Natural killer cell treated with Interleukin-12 subunit alpha and Interleukin-12 subunit beta and Interleukin-15 and Interleukin-18, amount 100 ng/mL, for 72 hours (primary cell): ENCODE results near the gene NRAS. TPM values are rescaled to one million over a fixed set of nuclear protein-coding genes. Genes with fewer than 3 reads are reported as not detected.

Source experiments
- ATAC-seq, 2 donors: fragments of 150-1000 bp; cut with Tn5 transposase in 1 of 2; sonication (Bioruptor Pico), chemical (Tn5 transposase) in 1 of 2; 2 replicates each; pipeline ENCODE4 v1.10.0; 2021
- DNase-seq: peaks from one replicate; pipeline ENCODE4 v3.0.0; 2022; ENCODE audit warnings: low spot score
- H3K27ac Mint-ChIP-seq, 2 donors: 1 replicate in 1 of 2; 2 replicates in 1 of 2; pipeline ENCODE4 v1.8.0; 2022; ENCODE audit warnings: mixed read lengths in 2 of 2, mild to moderate bottlenecking in 1 of 2, moderate library complexity in 1 of 2
- H3K27me3 Mint-ChIP-seq, 2 donors: 1 replicate in 1 of 2; 2 replicates in 1 of 2; pipeline ENCODE4 v1.8.0; 2022; ENCODE audit warnings: mixed read lengths in 2 of 2
- H3K36me3 Mint-ChIP-seq: one replicate; pipeline ENCODE4 v1.8.0; 2022; ENCODE audit warnings: mixed read lengths
- H3K4me1 Mint-ChIP-seq, 2 donors: 1 replicate in 1 of 2; 2 replicates in 1 of 2; pipeline ENCODE4 v1.8.0; 2022; ENCODE audit warnings: low read depth in 2 of 2, mixed read lengths in 2 of 2, mild to moderate bottlenecking in 1 of 2
- H3K4me3 Mint-ChIP-seq: one replicate; pipeline ENCODE4 v1.8.0; 2022; ENCODE audit warnings: mixed read lengths
- H3K9me3 Mint-ChIP-seq: 2 replicates; pipeline ENCODE4 v1.8.0; 2022; ENCODE audit warnings: mixed read lengths
- total RNA-seq, 2 donors: library from RNA; stranded (reverse); gene quantifications; one replicate each; pipeline ENCODE4 v1.2.3, GENCODE V29; 2022

Gene NRAS
- total RNA-seq, 2 donors from 2014 or later, result 51.9 to 63.2 TPM

GRCh38 chr1:114746450-114747121, 30.0 kb upstream of the NRAS start:
- H3K4me1 Mint-ChIP-seq, result peaks cover 55 to 80% of the 10 kb centered on the region in 2 donors
- peak in 1 of 2 donors; percentile 72 for ATAC-seq
- peak overlapping the region; percentile 32 to 55 for H3K27ac Mint-ChIP-seq
- DNase-seq, result no peak
- H3K4me3 Mint-ChIP-seq, result peak overlapping the region; percentile 13
- no peaks in the 10 kb centered on the region for H3K9me3 Mint-ChIP-seq
- peaks cover 36% of the 10 kb centered on the region for H3K36me3 Mint-ChIP-seq
- no peaks in the 10 kb centered on the region for H3K27me3 Mint-ChIP-seq

GRCh38 chr1:114745291-114745690, 28.7 kb upstream of the NRAS start:
- Mint-ChIP-seq H3K9me3 (no peaks in the 10 kb centered on the region), H3K27ac (peak overlapping the region; percentile 32 to 55), H3K27me3 (no peaks in the 10 kb centered on the region), H3K4me3 (peak overlapping the region; percentile 9), H3K4me1 (peaks cover 50 to 74% of the 10 kb centered on the region in 2 donors), H3K36me3 (peaks cover 41% of the 10 kb centered on the region)
- DNase-seq, result no peak
- ATAC-seq, result peak; percentile 55 to 86

DNA sequence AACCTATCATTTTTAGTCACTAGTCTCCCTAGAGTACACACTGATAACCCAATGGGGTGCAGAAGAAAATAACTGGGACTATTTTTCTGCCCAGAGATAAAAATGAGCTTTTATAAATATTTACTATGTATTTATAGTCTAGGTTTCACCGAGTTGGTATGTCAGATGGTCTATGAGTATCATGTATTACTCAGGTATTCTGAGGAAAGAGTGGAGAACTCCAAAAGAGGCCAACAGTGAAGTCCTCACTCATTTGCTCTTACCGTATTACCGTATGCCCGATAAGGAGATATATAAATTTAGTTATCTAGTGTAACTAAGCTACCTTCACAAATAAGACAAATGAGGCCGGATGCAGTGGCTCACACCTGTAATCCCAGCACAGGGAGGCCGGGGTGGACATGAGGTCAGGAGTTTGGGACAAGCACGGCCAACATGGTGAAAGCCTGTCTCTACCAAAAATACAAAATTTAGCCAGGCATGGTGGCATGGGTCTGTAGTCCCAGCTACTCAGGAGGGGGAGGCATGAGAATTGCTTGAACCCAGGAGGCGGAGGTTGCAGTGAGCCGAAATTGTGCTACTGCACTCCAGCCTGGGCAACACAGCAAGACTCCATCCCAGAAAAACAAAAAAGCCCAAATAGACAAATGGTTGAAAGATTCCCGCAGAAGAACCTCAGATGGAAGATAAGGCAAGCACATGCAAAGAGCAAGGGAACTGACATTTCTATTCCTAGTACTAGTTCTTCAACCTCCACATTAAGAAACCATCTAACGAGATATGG, 25.6 kb upstream of the NRAS start:
- Mint-ChIP-seq H3K4me1 (peaks cover 30 to 48% of the 10 kb centered on the region in 2 donors), H3K27ac (no peak overlapping the region), H3K4me3 (no peak overlapping the region), H3K27me3 (no peaks in the 10 kb centered on the region), H3K36me3 (peaks cover 29% of the 10 kb centered on the region), H3K9me3 (no peaks in the 10 kb centered on the region)
- DNase-seq, result no peak
- ATAC-seq, result no peak

DNA sequence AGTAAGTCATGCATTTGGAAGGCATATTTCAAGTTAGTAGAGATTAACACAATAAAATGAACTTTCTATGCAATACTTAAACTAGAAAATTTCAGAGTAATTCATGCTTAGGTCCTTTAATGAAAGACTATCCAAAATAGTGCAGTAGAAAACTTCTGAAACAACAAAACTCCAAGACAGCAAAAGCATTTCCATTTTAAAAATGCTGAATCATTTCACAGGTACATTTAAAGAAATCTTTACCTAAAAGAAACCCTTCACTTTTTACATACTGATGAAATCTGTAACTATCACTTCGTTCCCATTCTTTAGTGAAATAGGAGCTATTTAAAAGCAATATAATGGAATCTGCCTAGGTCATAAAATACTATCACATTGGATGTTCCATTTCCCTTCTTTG, 23.8 kb upstream of the NRAS start:
- no peaks in the 10 kb centered on the region for H3K27me3 Mint-ChIP-seq
- no peak overlapping the region for H3K27ac Mint-ChIP-seq
- DNase-seq, result no peak
- no peak for ATAC-seq
- no peaks in the 10 kb centered on the region for H3K9me3 Mint-ChIP-seq
- H3K4me3 Mint-ChIP-seq, result no peak overlapping the region
- H3K4me1 Mint-ChIP-seq, result peaks cover 19 to 39% of the 10 kb centered on the region in 2 donors
- peaks cover 29% of the 10 kb centered on the region for H3K36me3 Mint-ChIP-seq

DNA sequence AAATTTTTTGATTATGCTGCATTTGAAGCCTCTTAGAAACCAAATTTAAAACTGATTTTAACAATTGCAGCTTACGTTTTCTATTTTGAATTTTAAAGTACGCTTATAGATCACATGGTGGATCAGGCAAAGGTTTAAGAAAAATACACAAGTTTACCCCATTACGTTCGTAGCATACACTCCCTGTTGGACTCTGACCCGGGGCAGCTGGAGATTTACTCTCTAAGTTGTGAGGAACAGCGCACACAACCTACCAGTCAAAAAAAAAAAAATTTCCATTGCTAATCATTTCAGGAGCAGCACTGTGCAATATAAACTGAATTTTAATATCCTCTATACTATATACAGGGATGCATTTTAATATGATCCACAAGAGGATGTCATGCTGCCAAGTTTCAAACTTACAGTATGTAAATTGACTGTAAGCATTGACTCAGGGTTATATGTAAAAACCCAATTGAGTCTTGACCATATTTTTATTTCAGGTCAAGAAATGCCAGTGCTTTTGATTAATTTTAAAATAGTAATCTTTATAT, 20.8 kb upstream of the NRAS start:
- Mint-ChIP-seq H3K27ac (no peak overlapping the region), H3K27me3 (no peaks in the 10 kb centered on the region), H3K4me3 (no peak overlapping the region), H3K4me1 (peaks cover 11 to 20% of the 10 kb centered on the region in 2 donors), H3K9me3 (no peaks in the 10 kb centered on the region), H3K36me3 (peaks cover 30% of the 10 kb centered on the region)
- ATAC-seq (no peak), DNase-seq (no peak)

GRCh38 chr1:114735479-114735878, 18.9 kb upstream of the NRAS start:
- Mint-ChIP-seq H3K9me3 (no peaks in the 10 kb centered on the region), H3K36me3 (peaks cover 37% of the 10 kb centered on the region), H3K4me3 (no peak overlapping the region), H3K27me3 (no peaks in the 10 kb centered on the region), H3K4me1 (peaks cover 9 to 10% of the 10 kb centered on the region in 2 donors), H3K27ac (no peak overlapping the region)
- no peak for ATAC-seq
- no peak for DNase-seq

- Mint-ChIP-seq H3K27ac (peak overlapping the region; percentile 23 to 42), H3K9me3 (no peaks in the 10 kb centered on the region), H3K27me3 (no peaks in the 10 kb centered on the region), H3K4me1 (peaks cover 0 to 12% of the 10 kb centered on the region in 2 donors), H3K4me3 (no peak overlapping the region), H3K36me3 (peaks cover 55% of the 10 kb centered on the region)
- no peak for ATAC-seq
- DNase-seq, result no peak
These were observed 13.2 kb upstream of the NRAS start for GRCh38 chr1:114729782-114730181.

DNA sequence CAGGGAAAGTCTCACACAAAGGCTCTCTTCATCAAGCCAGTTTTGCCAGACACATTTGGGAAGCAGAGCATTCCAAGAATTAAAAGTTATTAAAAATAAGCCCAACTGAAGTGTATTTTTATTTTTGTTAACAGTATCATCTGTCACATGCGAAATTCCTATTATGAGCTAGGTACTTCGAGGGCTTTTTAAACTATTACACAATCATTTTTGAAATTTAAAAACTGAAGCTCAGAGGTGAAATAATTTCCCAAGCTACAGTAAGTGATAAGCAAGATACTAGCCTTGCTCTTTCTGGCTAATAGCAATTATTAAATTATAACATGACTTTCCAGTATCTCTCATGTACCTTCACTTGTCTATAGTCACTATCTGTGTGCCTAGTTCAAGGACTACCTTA, 12.0 kb upstream of the NRAS start:
- H3K4me3 Mint-ChIP-seq, result no peak overlapping the region
- no peak for ATAC-seq
- peaks cover 0 to 12% of the 10 kb centered on the region in 2 donors for H3K4me1 Mint-ChIP-seq
- H3K9me3 Mint-ChIP-seq, result no peaks in the 10 kb centered on the region
- no peak for DNase-seq
- H3K27ac Mint-ChIP-seq, result no peak overlapping the region
- no peaks in the 10 kb centered on the region for H3K27me3 Mint-ChIP-seq
- peaks cover 61% of the 10 kb centered on the region for H3K36me3 Mint-ChIP-seq

- ATAC-seq (no peak), DNase-seq (no peak)
- H3K27ac Mint-ChIP-seq, result no peak overlapping the region
- no peaks in the 10 kb centered on the region for H3K27me3 Mint-ChIP-seq
- no peak overlapping the region for H3K4me3 Mint-ChIP-seq
- H3K9me3 Mint-ChIP-seq, result no peaks in the 10 kb centered on the region
- peaks cover 64% of the 10 kb centered on the region for H3K36me3 Mint-ChIP-seq
- H3K4me1 Mint-ChIP-seq, result peaks cover 0 to 7% of the 10 kb centered on the region in 2 donors
These were observed 8.7 kb upstream of the NRAS start for GRCh38 chr1:114725230-114725629.

GRCh38 chr1:114723915-114724314, 7.3 kb upstream of the NRAS start:
- Mint-ChIP-seq H3K27ac (peak overlapping the region in 1 of 2 donors; percentile 52), H3K4me3 (no peak overlapping the region)
- no peak for ATAC-seq

GRCh38 chr1:114723457-114723856, 6.9 kb upstream of the NRAS start:
- H3K27me3 Mint-ChIP-seq, result no peaks in the 10 kb centered on the region
- DNase-seq (no peak), ATAC-seq (no peak)
- H3K9me3 Mint-ChIP-seq, result no peaks in the 10 kb centered on the region
- H3K4me3 Mint-ChIP-seq, result no peak overlapping the region
- H3K36me3 Mint-ChIP-seq, result peaks cover 68% of the 10 kb centered on the region
- peaks cover 6 to 9% of the 10 kb centered on the region in 2 donors for H3K4me1 Mint-ChIP-seq
- H3K27ac Mint-ChIP-seq, result no peak overlapping the region

More at GRCh38 chr1:114723915-114724314, 7.3 kb upstream of the NRAS start:
- no peak for DNase-seq
- Mint-ChIP-seq H3K9me3 (no peaks in the 10 kb centered on the region), H3K27me3 (no peaks in the 10 kb centered on the region), H3K4me1 (peaks cover 4 to 7% of the 10 kb centered on the region in 2 donors), H3K36me3 (peaks cover 64% of the 10 kb centered on the region)

- H3K4me3 Mint-ChIP-seq, result no peak overlapping the region
- peaks cover 16 to 28% of the 10 kb centered on the region in 2 donors for H3K4me1 Mint-ChIP-seq
- H3K27ac Mint-ChIP-seq, result peak overlapping the region; percentile 27 to 46
- H3K27me3 Mint-ChIP-seq, result no peaks in the 10 kb centered on the region
- no peaks in the 10 kb centered on the region for H3K9me3 Mint-ChIP-seq
- H3K36me3 Mint-ChIP-seq, result peaks cover 64% of the 10 kb centered on the region
- no peak for ATAC-seq
- DNase-seq, result no peak
These were observed 3.9 kb upstream of the NRAS start for GRCh38 chr1:114720492-114720891.

GRCh38 chr1:114719424-114719787, 2.8 kb upstream of the NRAS start:
- DNase-seq (no peak), ATAC-seq (no peak)
- no peak overlapping the region for H3K4me3 Mint-ChIP-seq
- peaks cover 54% of the 10 kb centered on the region for H3K36me3 Mint-ChIP-seq
- peaks cover 16 to 29% of the 10 kb centered on the region in 2 donors for H3K4me1 Mint-ChIP-seq
- peak overlapping the region; percentile 57 to 64 for H3K27ac Mint-ChIP-seq
- no peaks in the 10 kb centered on the region for H3K27me3 Mint-ChIP-seq
- H3K9me3 Mint-ChIP-seq, result no peaks in the 10 kb centered on the region
